ENCODE measurements around the gene EIF6.
"Not testable (repeated sequence)": the region's sequence is repeated elsewhere in the genome, so short reads cannot be mapped to it uniquely, and the experiment has no call there.

DNA sequence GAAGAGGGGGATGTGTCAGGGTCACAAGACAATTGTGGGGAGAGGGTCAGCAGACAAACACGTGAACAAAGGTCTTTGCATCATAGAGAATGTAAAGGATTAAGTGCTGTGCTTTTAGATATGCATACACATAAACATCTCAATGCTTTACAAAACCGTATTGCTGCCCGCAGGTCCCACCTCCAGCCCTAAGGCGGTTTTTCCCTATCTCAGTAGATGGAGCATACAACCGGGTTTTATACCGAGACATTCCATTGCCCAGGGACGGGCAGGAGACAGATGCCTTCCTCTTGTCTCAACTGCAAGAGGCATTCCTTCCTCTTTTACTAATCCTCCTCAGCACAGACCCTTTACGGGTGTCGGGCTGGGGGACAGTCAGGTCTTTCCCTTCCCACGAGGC lies 22.3 kb downstream of the EIF6 start:
- TF ChIP-seq, protein P1, sequence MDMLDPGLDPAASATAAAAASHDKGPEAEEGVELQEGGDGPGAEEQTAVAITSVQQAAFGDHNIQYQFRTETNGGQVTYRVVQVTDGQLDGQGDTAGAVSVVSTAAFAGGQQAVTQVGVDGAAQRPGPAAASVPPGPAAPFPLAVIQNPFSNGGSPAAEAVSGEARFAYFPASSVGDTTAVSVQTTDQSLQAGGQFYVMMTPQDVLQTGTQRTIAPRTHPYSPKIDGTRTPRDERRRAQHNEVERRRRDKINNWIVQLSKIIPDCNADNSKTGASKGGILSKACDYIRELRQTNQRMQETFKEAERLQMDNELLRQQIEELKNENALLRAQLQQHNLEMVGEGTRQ (IDR thresholded peaks at IDR 0.05; ENCODE audit: low read length) = not testable (repeated sequence)
- TF ChIP-seq SIX5 (IDR thresholded peaks at IDR 0.05; ENCODE audit: low read depth, low read length); POLR2AphosphoS5 (IDR thresholded peaks at IDR 0.05; ENCODE audit: low read depth, low read length); SIN3A (conservative IDR thresholded peaks at IDR 0.05 in 1 of 2, IDR thresholded peaks at IDR 0.05 in 1 of 2; ENCODE audit: low read depth in 1 of 2, low read length in 2 of 2); ZNF274 (IDR thresholded peaks at IDR 0.05; ENCODE audit: borderline replicate concordance, extremely low read depth, low read length); TAF1 (IDR thresholded peaks at IDR 0.05; ENCODE audit: low read depth, low read length); SP2 (IDR thresholded peaks at IDR 0.05; ENCODE audit: low read length): not testable (repeated sequence)
- TF ChIP-seq, protein P2, sequence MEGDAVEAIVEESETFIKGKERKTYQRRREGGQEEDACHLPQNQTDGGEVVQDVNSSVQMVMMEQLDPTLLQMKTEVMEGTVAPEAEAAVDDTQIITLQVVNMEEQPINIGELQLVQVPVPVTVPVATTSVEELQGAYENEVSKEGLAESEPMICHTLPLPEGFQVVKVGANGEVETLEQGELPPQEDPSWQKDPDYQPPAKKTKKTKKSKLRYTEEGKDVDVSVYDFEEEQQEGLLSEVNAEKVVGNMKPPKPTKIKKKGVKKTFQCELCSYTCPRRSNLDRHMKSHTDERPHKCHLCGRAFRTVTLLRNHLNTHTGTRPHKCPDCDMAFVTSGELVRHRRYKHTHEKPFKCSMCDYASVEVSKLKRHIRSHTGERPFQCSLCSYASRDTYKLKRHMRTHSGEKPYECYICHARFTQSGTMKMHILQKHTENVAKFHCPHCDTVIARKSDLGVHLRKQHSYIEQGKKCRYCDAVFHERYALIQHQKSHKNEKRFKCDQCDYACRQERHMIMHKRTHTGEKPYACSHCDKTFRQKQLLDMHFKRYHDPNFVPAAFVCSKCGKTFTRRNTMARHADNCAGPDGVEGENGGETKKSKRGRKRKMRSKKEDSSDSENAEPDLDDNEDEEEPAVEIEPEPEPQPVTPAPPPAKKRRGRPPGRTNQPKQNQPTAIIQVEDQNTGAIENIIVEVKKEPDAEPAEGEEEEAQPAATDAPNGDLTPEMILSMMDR (IDR thresholded peaks at IDR 0.05; ENCODE audit: control extremely low read depth in 1 of 3, insufficient read depth in 1 of 3, low read depth in 1 of 3, low read length in 3 of 3) = not testable (repeated sequence)
- TF ChIP-seq POLR2A (IDR thresholded peaks at IDR 0.05; ENCODE audit: control extremely low read depth in 1 of 2, low read depth in 2 of 2, low read length in 2 of 2) = peak; percentile 11 to 76; a peak in 2 of 3 replicates

All from H1 (cell line).